Left renal pelvis (tissue), 4 donors: ENCODE results near the gene SPO11. TPM values are rescaled to one million over a fixed set of nuclear protein-coding genes. Genes with fewer than 3 reads are reported as not detected.
A peak's percentile ranks its signal among the peaks of the same experiment; 100 is the strongest.

Source experiments
- DNase-seq, 4 donors: peaks; one replicate each; pipeline ENCODE4 v3.0.0-alpha.2; 2013; ENCODE audit warnings: low read depth in 4 of 4, low spot score in 3 of 4
- polyA plus RNA-seq, 4 donors: library from polyadenylated mRNA; unstranded; fragments of 120-200 nt; gene quantifications; one replicate each; pipeline ENCODE4 v1.2.1, GENCODE V29; 2013; ENCODE audit not compliant: insufficient read length in 4 of 4

SPO11 gene
- polyA plus RNA-seq, 4 donors = not detected

DNA sequence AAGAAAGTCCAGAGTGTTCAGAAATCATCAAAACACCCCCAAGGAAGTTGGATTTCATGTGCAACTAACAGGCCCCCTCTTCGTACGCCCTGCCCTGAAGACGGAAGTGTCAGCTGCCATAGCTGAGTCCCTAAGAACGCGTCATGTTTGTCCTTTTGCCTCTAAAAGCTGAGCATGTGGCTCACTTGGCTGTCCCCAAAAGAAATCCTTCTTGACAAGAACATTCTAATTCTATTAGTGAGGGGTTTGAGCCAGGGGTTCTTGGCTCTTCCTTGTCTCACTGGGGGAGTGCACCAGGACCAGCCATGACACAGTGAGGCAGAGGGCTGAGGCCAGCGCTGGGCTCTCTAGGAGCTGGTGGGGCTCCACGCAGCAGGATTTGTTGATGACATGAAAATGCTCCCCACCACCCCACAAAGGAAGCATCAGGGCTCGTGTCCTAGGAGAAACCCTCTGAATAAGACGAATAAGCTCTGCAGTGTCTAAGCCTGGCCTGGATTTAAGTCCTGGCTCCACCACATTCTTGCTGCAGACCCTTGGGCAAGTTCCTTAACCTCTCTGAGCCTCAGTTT is 20.0 kb upstream of the SPO11 start:
- DNase-seq = no peak

DNA sequence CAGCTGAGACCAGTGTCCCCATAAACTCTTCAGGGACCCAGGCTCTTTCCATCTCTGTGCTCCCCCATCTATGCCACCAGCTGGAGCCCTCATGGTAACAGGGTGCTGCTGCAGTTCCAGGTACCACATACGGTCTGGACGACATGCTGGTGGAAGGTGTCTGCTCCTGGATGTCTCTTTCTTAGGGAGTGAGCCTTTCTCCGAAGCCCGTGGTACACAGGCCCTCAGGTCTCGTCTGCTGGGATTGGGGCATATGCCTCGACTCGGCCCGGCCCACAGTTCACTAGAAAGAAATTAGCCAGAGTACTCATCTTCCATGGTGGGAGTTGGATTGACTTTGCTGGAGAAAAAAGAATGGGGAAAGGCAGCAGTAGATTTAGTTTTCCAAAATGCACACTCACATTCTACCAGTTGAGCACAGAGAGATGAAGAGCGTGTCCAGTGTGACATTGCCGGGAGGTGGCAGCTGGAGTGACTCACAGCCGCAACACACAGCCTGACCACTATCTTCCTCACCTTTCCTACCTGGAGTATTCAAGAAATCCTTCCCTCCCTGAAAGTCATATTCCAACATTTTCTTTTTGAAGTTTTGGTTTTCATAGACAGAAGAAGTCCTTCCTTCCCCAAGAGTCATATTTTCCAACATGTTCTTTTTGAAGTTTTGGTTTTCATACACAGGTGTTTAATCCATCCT is 18.6 kb upstream of the SPO11 start:
- no peak for DNase-seq

DNA sequence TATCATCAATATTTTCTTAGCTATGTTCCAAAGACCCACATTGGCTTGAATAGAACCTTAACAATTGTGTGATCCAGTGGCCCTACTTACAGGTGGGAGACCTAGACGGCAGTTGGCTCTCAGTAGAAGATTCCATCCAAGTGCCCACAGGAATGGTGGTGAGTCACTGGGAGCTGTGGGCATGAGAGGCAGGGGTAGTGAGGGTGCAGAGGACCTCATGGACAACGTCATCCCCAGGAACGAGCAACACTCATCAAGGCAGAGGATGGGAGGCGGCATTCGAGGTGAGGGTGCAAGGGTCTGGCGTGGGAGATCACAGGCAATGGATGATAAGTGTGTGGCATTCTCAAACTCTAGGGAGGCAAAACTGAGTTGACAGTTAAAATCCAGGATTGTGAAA is 17.5 kb upstream of the SPO11 start:
- DNase-seq = no peak

DNA sequence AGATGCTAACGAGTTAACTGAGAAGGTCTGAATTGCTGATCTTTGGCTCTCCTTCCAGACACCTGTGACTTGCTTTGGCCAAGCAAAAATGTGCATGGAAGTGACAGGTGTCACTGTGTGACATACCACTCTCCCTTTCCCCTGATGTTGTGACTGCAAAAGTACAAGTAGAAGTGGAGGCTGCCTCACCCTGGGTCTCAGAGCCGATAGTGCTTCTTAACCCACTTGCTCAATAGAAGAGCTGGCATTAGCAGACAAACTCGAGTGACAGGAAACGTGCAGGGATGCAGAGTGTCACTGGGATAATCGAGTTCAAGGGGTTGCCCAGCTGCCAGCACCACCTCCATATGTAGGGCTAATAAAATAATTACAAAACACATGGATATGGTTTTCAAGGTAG is 16.4 kb upstream of the SPO11 start:
- no peak for DNase-seq

DNA sequence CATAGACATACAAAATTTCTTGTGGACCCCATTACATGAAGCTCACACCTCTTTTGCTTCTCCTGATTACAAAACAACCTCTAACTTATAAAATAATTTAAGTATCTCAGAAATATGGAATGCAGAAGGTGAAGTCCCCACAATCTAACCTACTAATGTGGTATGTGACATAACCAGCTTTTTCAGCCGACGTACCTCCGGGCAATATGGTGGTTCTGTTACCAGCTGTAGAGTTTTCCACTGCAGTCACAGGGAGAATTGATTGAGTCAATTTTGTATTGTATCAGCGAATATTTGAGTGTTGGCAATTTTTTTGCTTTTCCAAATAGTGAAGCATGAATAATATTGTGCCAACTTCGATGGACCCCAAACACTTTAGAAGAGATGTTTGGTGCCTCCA is 15.7 kb upstream of the SPO11 start:
- no peak for DNase-seq

DNA sequence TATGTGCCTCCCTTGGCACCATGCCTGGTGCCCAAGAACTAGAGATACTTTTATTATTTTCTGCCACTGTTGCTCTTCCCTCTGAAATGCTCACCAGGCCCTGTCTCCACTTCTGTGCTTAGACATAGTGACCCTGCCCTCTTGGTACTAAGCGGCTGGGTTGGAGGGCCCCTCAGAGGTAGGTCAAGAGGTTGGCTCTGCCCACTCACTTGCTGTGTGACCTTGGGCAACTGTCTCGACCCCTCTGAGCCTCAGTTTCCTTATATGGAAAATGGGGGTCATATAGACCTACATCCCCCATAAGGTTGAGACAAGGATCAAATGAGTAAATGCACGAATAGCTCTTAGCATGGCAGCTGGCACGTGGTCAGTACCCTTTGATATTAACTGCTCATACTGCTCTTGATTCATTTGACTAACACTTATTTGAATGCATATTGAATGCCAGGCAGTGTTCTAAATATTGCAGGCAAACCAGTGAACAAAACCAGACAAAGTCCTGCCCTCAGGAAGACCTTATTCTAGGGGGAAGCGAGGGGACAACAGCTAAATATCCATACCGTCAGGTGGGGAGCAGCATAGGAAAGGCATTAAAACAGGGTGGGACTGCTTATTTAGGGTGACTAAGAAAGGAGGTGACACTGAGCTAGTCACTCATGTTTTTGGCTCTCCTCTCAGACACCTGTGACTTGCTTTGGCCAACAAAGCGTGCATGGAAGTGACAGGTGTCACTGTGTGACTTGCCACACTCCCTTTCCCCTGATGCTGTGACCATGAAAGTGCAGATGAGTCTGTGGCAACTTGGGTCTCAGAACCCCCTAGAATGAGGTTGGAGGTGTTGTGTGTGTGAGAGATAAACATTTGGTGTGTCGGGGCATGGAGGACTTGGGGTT is 14.3 kb upstream of the SPO11 start:
- DNase-seq = no peak

DNA sequence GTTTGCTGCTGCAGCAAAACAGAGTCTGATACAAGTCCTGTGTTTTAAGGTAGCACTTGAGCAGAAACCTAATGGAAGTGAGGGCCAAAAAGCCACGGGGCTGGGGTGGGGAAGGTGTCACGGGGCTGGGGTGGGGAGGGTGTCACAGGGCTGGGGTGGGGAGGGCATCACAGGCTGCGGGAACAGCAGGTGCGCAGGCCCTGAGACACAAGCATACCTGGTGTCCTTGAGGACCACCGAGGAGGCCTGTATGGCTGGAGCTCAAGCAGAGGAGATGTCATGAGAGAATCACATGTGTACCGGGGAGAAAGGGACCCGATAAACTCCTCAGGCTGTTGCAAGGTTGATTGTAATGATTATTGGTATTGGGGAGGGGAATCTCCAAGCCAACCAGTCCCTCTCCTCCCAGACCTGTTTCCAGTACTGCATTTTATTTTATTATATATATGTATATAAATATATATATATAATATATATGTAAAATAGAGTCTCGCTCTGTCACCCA is 13.6 kb upstream of the SPO11 start:
- no peak for DNase-seq

DNA sequence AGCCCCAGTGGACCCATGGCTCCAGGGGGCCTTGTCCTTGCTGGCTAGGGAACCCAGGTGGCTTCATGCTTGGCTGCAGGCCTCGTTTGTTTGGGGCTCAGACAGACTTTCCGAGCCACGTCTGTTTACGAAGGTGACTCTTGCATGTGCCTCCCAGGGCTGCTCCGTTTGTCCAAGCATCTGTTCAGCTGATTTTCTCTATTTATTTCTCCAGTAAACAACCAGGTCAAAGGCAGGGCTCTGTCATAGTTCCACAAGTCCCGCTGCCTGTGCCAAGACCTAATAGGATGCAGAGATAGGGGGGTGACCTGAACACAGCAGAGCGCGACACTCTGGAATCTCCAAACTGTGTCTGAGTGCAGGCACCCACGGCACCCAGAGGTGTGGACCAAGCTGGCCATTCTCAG is 12.8 kb upstream of the SPO11 start:
- no peak for DNase-seq

DNA sequence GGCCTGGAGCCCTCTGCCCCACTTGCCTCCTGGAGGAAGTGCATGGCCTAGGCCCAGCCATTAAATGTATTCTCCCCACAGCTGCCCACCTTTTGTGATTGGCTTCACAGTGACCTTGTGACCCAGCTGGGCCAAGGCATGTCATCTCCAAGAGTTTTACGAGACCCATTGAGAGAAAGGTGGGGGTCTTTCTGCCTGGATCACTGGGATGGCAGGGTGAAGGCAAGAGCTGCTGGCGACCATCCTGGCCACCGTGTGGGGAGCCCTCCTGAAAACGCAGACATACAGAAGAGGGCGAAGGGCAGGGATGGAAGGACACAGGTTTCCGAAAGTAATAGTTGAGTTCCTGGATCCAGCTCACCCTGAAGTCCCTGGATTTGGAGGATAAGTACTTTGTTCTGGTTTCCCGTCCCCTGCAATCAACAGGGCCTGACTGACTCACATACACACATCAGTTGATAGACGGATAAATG is 12.3 kb upstream of the SPO11 start:
- DNase-seq = no peak

DNA sequence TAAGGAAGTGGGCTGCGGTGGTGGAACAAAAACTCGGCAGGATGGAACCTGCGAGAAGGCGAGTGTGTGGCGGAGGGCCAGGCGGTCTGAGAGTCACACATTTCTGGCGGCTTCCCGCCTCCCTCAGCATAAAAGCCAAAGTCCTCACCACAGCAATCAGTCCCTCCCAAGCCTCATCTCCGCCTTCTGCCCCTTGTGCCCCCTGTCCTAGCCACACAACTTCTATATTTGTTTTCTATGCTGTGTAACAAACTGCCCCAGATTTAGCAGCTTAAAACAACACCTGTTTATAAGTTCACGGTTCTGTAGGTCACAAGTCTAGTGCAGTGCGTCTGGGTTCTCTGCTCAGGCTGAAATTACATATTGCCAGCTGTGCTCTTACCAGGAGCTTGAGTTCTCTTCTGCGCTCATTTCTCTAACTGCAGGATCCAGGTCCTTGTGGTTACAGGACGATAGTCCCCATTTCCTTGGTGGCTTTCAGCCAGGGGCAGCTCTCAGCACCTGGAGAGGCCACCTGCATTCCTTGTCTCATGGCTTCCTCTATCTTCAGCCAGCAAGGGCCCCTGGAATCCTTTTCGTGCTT is 11.7 kb upstream of the SPO11 start:
- DNase-seq = no peak

DNA sequence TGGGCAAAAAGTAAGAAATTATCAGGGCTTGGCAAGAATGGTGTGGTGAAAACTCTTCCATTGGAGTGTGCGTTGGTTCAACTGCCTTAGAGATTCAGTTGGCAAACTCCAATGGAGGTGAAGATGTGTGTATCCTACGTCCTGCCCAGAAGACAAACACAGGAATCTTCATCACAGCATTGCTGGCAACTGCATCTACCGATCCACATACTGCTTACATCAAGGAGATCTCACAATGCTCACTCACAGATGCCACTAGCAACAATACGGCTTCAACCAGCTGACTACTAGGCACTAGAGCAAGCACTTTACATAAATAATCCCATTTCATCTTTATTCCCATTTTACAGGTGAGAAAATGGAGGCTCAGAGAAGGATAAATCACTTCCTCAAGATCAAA is 10.0 kb upstream of the SPO11 start:
- DNase-seq = no peak

DNA sequence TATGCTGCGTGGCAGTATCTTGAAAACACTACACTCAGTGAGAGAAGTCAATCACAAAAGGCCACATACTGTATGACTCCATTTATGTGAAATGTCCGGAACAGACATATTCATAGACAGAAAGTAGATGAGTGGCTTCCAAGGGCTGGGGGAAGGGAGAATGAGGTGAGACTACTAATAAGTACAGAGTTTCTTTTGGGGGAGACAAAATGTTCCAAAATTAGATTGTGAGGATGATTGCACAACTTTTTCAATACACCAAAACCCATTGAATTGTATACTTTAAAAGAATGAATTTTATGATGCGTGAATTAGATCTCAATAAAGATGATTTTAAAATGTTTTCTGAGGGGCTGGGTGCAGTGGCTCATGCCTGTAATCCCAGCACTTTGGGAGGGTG is 9.2 kb upstream of the SPO11 start:
- no peak for DNase-seq

DNA sequence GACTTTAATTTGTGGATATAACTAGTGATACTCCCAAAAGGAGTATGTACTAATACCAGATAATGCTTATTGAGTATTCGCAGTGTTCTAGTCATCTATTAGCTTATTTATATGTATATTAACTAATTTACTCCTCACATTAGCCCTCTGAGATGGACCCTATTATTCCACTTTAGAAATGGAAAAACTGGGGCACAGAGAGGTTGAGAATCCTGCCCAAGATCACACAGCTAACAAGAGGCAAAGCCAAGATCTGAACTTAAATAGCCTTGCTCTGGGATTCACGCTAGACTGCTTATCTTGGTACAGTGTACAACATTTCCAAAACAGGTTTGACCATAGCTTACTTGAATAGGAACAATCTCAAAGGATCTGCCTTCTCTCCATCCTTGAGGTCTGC is 8.5 kb upstream of the SPO11 start:
- DNase-seq = no peak

DNA sequence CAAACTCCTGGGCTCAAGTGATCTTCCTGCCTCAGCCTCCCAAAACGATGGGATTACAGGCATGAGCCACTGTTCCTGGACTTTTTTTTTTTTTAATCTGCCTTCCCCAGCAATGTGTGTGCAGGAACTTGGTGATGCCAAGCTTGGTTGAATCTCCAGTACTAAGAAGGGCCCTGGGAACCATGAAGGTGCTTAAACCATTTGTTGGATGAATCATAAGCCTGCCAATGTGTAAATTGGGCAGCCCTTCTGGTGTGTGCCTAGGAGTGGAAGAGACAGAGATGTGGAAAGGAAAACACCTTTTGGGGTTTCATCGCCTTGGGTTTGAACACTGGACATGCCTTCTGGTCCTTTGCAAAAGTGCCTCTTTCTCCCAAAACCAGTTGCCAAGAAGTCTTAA is 7.1 kb upstream of the SPO11 start:
- DNase-seq = no peak

DNA sequence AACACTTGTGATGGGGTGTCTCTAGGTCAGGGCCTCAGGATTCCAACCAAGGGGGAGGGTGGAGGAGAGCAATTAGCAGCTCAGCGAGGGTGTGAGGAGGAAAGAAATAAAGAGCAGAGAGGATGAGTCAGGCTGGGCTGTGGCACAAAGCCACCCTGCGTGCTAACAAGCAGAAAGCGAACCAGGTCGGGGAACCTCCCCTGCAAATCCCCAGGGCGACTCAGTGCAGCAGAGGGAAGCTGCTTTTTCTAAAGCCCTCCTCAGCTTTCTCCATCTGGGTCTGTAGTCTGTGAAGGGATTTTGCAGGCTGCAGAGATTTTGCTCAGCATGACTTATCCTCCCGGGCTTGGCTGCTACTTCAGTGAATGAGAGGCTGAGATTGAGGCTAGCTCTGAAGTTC is 6.6 kb upstream of the SPO11 start:
- DNase-seq = no peak

DNA sequence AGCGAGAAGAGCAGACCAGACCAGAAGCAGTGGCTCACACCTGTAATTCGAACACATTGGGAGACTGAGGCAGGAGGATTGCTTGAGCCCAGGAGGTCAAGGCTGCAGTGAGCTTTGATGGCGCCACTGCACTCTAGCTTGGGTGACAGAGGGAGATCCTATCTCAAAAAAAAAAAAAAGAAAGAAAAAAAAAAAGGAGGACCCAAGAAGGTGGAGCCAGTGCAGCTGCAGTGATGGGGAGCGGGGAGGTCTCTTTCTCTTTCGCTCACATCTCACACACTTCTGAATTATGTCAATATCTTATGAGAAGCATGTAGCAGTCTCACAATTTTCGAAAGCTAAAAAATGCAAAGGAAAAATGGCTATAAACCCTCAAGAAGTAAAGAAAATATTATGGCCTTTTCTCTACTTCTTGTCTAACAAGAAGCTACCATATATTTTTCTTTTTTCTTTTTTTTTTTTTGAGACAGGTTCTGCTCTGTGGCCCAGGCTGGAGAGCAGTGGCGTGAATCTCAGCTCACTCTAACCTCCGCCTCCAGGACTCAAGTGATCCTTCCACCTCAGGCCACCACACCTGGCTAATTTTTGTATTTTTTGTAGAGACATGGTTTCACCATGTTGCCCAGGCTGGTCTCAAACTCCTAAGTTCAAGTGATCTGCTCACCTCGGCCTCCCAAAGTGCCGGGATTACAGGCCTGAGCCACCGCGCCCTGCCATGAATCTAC is 3.8 kb upstream of the SPO11 start:
- DNase-seq = no peak

DNA sequence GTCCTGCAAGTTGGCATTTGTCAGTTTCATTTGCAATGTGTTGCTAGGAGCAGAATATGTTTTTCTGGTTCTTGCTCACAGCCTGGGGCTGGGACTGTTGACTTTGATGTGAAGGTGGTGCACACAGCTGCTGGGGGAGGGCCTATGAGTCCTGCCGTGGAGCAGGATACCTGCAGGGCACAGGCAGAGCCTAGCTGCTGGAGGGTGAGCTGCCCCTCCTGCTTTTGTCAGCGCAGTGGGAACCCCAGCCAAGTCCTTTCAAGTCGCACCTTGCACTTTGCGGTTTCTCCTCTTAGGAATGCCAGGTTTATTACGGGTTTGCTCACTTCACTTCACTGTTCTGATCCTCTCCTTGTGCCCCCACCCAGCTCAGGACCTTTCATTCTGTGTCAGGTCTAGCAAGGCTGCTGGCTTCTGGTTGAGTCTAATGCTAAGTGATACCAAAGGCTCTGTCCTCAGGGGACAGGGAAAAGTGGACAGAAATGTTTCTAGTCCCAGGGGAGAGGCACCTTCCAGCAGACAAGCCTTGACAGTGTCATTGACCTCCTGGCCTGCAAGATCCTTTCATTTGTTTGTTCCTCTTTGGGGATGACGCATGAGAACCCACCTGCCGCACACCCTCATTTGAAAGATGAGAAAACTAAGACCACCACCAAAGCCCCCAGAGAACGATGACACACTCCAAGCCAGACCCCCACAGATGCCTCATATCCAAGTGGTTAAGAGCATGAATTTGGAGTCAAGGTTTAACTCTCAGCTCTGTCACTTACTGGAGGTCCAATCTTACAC is 2.7 kb upstream of the SPO11 start:
- DNase-seq = peak in 3 of 4 donors; percentile 29 to 46 (median 41)

DNA sequence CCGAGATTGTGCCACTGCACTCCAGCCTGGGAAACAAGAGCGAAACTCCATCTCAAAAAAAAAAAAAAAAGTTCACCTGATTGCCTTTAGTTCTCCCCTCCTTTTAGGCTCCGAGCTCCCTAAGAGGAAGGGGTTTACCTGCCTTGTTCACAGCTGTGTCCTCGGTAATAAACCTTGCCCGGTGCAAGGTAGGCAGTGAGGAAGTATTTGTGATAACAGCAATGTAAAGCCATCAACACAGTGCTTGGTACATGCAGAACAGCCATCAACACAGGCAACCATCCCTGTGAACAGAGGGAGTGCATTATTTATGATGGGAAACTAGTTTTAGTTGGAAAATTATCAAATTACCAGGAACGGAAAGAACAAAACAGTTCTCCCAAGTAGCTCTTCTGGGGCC is 1.8 kb upstream of the SPO11 start:
- DNase-seq = no peak

DNA sequence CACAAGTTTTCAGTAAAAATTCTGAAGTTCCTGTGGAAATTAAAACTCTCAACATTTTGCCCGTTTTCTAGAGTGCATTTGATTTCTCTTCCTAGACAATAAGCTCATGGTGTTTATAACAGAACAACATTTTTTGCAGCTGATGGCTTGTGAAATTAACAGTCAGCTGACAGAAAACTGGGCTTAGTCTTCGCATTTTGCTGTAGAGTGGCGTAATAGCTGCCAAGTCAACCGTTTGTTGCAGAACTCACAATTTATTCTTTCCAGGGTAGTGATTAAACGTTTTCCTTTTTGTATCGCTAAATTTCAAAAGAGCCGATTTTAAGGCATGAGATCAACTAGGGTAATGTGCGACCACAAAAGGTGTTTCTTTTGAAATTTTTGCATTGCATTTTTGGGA is 1.4 kb downstream of the SPO11 start:
- DNase-seq = no peak
